Heart right ventricle (tissue), 16 donors: ENCODE results near the gene NR2C2. TPM values are rescaled to one million over a fixed set of nuclear protein-coding genes. Genes with fewer than 3 reads are reported as not detected.
"Not testable (repeated sequence)": the region's sequence is repeated elsewhere in the genome, so short reads cannot be mapped to it uniquely, and the experiment has no call there.

ENCODE experiments used
- ATAC-seq, 8 donors: fragments of 200-7000 bp; cut with Tn5 transposase; one replicate each; pipeline ENCODE4 v1.9.1; 2020; ENCODE audit warnings: mild to moderate bottlenecking in 8 of 8, moderate library complexity in 8 of 8, moderate number of reproducible peaks in 1 of 8
- DNase-seq, 2 donors: peaks; one replicate each; pipeline ENCODE4 v3.0.0-alpha.2; 2020
- H3K27ac ChIP-seq, 10 donors: fragments of 200-600 bp; sonication (generic) in 2 of 10; one replicate each; pipeline versions ENCODE4 v1.5.0 to v1.8.0; 2020 to 2022; ENCODE audit warnings: mild to moderate bottlenecking in 3 of 10
- H3K27me3 ChIP-seq, 7 donors: fragments of 200-600 bp; one replicate each; pipeline ENCODE4 v1.8.0; 2021 to 2022; ENCODE audit warnings: mild to moderate bottlenecking in 2 of 7
- H3K36me3 ChIP-seq, 9 donors: fragments of 200-600 bp; sonication (generic) in 1 of 9; one replicate each; pipeline versions ENCODE4 v1.5.0 to v1.8.0; 2020 to 2022; ENCODE audit warnings: mild to moderate bottlenecking in 2 of 9
- H3K4me1 ChIP-seq, 9 donors: fragments of 200-600 bp; sonication (generic) in 1 of 9; one replicate each; pipeline versions ENCODE4 v1.5.0 to v1.8.0; 2020 to 2022; ENCODE audit warnings: mild to moderate bottlenecking in 4 of 9
- H3K4me3 ChIP-seq, 10 donors: fragments of 200-600 bp; sonication (generic) in 2 of 10; one replicate each; pipeline versions ENCODE4 v1.5.0 to v1.8.0; 2020 to 2022; ENCODE audit warnings: mild to moderate bottlenecking in 7 of 10, moderate library complexity in 2 of 10
- H3K9me3 ChIP-seq, 11 donors: fragments of 200-600 bp in 10 of 11; sonication (generic) in 2 of 11; one replicate each; pipeline versions ENCODE4 v1.5.0 to v1.8.0; 2013 to 2022; ENCODE audit warnings: mild to moderate bottlenecking in 2 of 11, control low read depth in 1 of 11, moderate library complexity in 1 of 11
- WGBS, 2 donors: extraction: QIAGEN DNeasy Blood & Tissue Kit; methylation state at CpG; one replicate each; pipeline ENCODE4 v1.1.7; 2013; ENCODE audit warnings: inconsistent platforms in 1 of 2; 5-methylcytosine and 5-hydroxymethylcytosine counted together
- intact Hi-C, 10 donors: fragments of 100-400 bp; cut with DNase I; formaldehyde crosslinking; loops; one replicate each; pipeline versions ENCODE4 v1.11.1 to v1.14.2; 2022
- polyA plus RNA-seq, 2 donors: library from polyadenylated mRNA; stranded (reverse); fragments of 200-250 nt; gene quantifications; one replicate each; pipeline ENCODE4 v1.2.3, GENCODE V29; 2013
- total RNA-seq, 10 donors: library from RNA; stranded (reverse); fragmentation: NEBNext Ultra II Directional in 3 of 10; extraction: Animal tissue kit (Norgen Biotek cat#: 25700) in 3 of 10; gene quantifications; one replicate each; pipeline versions ENCODE4 v1.2.1 to v1.2.4, GENCODE V29; 2021 to 2023
- TF ChIP-seq, protein P1 (sequence below), 9 donors: fragments of 200-600 bp; sonication (generic) in 2 of 9; IDR thresholded peaks; one replicate each; pipeline versions ENCODE4 v1.5.0 to v1.8.0; 2021 to 2022; ENCODE audit warnings: antibody characterized with exemption in 9 of 9, mild to moderate bottlenecking in 5 of 9, moderate library complexity in 1 of 9
- donor health status: Arrhythmogenic right ventricular cardiomyopathy.
- donor health status: ischemic (EF 13 %, LVEDD 7.1; RV severe dilation, severe dysfunction).
- donor health status: healthy with polysubstance abuse.
- donor health status: DM: no; HTN: yes; CAD: no.
- donor health status: DM: no; HTN: no; CAD: no.
- donor health status: ischemic (EF 25% LVEDD 6.9; RV normal size, moderate dysfunction).
- donor health status: ischemic (EF 25% LVEDD 5.7; RV mildly dilated, moderate dysfunction).
- donor health status: healthy.
- donor health status: DM: yes; HTN: yes; CAD: no.
- donor health status: Ischemic cardiomyopathy.
- donor health status: ischemic (EF 35%, LVEDD 5.7; RV mildly dilated, moderate dysfunction).
- donor health status: nonischemic (EF 11% LVEDD 7.7; RV severe dilation, severe dysfunction).
- donor health status: DM: yes; HTN: yes; CAD: no.
- donor health status: PGD.
- donor health status: ischemic (EF 29% LVEDD 5.4; RV normal size, mild dysfunction).
- donor health status: nonischemic (EF 23%, LVEDD 6.1; RV moderate dilation, normal function).

NR2C2 gene
- total and polyA plus RNA-seq, 12 donors = 6.5 to 33.8 (median 27.1) TPM

- no peak for ATAC-seq
- TF ChIP-seq, protein P1, sequence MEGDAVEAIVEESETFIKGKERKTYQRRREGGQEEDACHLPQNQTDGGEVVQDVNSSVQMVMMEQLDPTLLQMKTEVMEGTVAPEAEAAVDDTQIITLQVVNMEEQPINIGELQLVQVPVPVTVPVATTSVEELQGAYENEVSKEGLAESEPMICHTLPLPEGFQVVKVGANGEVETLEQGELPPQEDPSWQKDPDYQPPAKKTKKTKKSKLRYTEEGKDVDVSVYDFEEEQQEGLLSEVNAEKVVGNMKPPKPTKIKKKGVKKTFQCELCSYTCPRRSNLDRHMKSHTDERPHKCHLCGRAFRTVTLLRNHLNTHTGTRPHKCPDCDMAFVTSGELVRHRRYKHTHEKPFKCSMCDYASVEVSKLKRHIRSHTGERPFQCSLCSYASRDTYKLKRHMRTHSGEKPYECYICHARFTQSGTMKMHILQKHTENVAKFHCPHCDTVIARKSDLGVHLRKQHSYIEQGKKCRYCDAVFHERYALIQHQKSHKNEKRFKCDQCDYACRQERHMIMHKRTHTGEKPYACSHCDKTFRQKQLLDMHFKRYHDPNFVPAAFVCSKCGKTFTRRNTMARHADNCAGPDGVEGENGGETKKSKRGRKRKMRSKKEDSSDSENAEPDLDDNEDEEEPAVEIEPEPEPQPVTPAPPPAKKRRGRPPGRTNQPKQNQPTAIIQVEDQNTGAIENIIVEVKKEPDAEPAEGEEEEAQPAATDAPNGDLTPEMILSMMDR (IDR thresholded peaks at IDR 0.05) = no peak
- no peak for DNase-seq
- H3K9me3 ChIP-seq = peaks cover 0 to 17% (median 0%) of the 10 kb centered on the region in 11 donors
- peaks cover 0 to 6% (median 0%) of the 10 kb centered on the region in 9 donors for H3K4me1 ChIP-seq
- H3K27ac ChIP-seq = no peak overlapping the region
- H3K27me3 ChIP-seq = no peaks in the 10 kb centered on the region
- H3K4me3 ChIP-seq = no peak overlapping the region
- peaks cover 0 to 15% (median 0%) of the 10 kb centered on the region in 9 donors for H3K36me3 ChIP-seq
- intact Hi-C loops = no loop called here
- WGBS, 2 donors = 98 to 100% methylated on average over 1 of the region's 1 CpG
These were observed 50.6 kb downstream of the NR2C2 start for GRCh38 chr3:14997941-14998340.

GRCh38 chr3:14999182-14999581 lies 51.8 kb downstream of the NR2C2 start:
- 97% methylated on average over 6 of the region's 6 CpGs for WGBS, 2 donors
- H3K27me3 ChIP-seq, H3K4me3 ChIP-seq, H3K27ac ChIP-seq, DNase-seq, H3K4me1 ChIP-seq, ATAC-seq, intact Hi-C loops: not testable (repeated sequence)
- Histone ChIP-seq H3K9me3 (peaks cover 0 to 17% (median 0%) of the 10 kb centered on the region in 11 donors), H3K36me3 (peaks cover 0 to 25% (median 5%) of the 10 kb centered on the region in 9 donors)

- 60 to 62% methylated on average over 4 of the region's 4 CpGs for WGBS, 2 donors
- peak overlapping the region in 3 of 10 donors; percentile 26 to 41 (median 37) for H3K27ac ChIP-seq
- H3K9me3 ChIP-seq = peaks cover 0 to 12% (median 0%) of the 10 kb centered on the region in 11 donors
- ATAC-seq (peak; percentile 52 to 89 (median 78)), DNase-seq (no peak)
- peaks cover 0 to 31% (median 8%) of the 10 kb centered on the region in 9 donors for H3K4me1 ChIP-seq
- H3K4me3 ChIP-seq = no peak overlapping the region
- intact Hi-C loops = no loop called here
- H3K27me3 ChIP-seq = no peaks in the 10 kb centered on the region
- TF ChIP-seq, protein P1 (IDR thresholded peaks at IDR 0.05) = no peak
- peaks cover 0 to 86% (median 13%) of the 10 kb centered on the region in 9 donors for H3K36me3 ChIP-seq
These were observed 60.3 kb downstream of the NR2C2 start for GRCh38 chr3:15007681-15008141.

- H3K27me3 ChIP-seq = no peaks in the 10 kb centered on the region
- intact Hi-C loops = no loop called here
- no peak overlapping the region for H3K4me3 ChIP-seq
- H3K36me3 ChIP-seq = peaks cover 0 to 96% (median 20%) of the 10 kb centered on the region in 9 donors
- ATAC-seq = no peak
- 96 to 97% methylated on average over 5 of the region's 5 CpGs for WGBS, 2 donors
- H3K4me1 ChIP-seq = peaks cover 0 to 31% (median 8%) of the 10 kb centered on the region in 9 donors
- no peak for DNase-seq
- TF ChIP-seq, protein P1 (IDR thresholded peaks at IDR 0.05) = no peak
- H3K27ac ChIP-seq = no peak overlapping the region
- H3K9me3 ChIP-seq = peaks cover 0 to 10% (median 0%) of the 10 kb centered on the region in 11 donors
These were observed 61.8 kb downstream of the NR2C2 start for GRCh38 chr3:15009167-15009566.

DNA sequence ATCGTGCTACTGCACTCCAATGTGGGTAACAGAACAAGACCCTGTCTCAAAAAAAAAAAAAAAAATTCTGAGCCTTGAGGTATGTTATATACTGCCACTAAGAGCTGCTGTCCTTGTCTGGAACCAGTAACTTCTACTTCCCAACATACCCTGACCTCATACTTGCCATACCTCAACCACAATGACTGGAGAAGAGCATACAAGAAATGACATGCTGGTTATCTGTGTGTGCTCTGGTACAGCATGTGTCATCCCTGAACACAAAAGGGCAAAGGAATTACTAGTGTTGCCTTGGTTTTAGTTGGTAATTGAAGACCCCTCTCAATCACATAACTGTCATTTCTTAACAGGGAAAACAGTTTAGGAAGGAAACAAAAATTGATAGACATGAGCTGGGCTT lies 63.3 kb downstream of the NR2C2 start:
- TF ChIP-seq, protein P1 (IDR thresholded peaks at IDR 0.05) = no peak
- peaks cover 0 to 96% (median 25%) of the 10 kb centered on the region in 9 donors for H3K36me3 ChIP-seq
- no peak overlapping the region for H3K27ac ChIP-seq
- H3K4me3 ChIP-seq = no peak overlapping the region
- H3K27me3 ChIP-seq = no peaks in the 10 kb centered on the region
- ATAC-seq (no peak), DNase-seq (no peak)
- intact Hi-C loops = loop anchor here in 1 of 10 donors (10.0 kb wide), 1 partner anchor 66 kb away; the partner anchor contains the start of gene NR2C2
- H3K9me3 ChIP-seq = no peaks in the 10 kb centered on the region
- peaks cover 0 to 31% (median 8%) of the 10 kb centered on the region in 9 donors for H3K4me1 ChIP-seq
- WGBS, 2 donors = 100% methylated on average over 1 of the region's 1 CpG
